ENCODE data around the gene HLTF.
A peak's percentile ranks its signal among the peaks of the same experiment; 100 is the strongest.

HLTF gene

DNA sequence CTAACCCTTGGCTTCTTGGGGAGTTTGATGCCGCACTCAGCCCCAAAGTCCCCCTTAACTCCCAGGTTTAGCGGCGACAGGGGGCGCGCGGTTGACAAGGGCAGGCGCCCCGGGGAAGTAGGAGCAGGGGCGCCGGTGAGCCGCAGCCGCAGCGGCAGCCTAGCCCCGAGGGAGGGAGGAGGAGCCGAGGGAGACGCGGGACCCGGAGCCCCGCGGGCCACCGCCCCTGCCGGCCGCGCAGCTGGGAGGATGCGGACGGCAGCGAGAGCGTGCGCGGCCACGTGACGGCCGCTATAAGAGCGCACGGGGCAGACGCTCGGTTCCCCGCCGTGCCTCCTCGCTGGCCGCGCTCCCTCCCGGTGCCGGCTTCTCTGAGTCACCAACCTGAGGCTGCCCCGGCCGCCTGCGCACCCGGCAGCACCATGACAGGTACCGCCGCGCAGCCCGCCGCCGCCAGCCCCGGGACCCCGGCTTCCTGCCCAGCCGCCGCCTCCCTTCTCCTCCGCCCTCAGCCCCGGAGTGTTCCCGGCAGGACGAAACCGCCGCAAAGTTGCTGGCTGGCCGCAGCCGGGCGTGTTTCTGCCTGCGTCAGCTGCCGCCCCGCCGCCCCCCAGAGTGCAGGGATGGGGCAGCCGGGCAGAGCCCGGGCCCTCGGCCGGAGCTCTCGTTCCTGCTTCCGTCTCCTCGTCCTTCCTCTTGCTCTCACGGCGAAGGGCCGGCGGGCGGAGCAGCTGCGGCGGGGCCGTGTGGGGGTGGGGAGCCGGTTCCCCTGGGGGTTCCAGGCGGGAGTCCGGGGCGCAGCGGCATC is 94.9 kb downstream of the HLTF start, which contains the start of gene GYG1 (continued):
- TF ChIP-seq, protein P1, sequence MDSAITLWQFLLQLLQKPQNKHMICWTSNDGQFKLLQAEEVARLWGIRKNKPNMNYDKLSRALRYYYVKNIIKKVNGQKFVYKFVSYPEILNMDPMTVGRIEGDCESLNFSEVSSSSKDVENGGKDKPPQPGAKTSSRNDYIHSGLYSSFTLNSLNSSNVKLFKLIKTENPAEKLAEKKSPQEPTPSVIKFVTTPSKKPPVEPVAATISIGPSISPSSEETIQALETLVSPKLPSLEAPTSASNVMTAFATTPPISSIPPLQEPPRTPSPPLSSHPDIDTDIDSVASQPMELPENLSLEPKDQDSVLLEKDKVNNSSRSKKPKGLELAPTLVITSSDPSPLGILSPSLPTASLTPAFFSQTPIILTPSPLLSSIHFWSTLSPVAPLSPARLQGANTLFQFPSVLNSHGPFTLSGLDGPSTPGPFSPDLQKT (IDR thresholded peaks at IDR 0.05; ENCODE audit: borderline replicate concordance, low read depth, low read length) = no peak
- TF ChIP-seq ZNF404 (tag by site-specific recombination; IDR thresholded peaks at IDR 0.05) (no peak), ZNF214 (tag by site-specific recombination; IDR thresholded peaks at IDR 0.05; ENCODE audit: borderline replicate concordance) (no peak), ZNF248 (tag by site-specific recombination; IDR thresholded peaks at IDR 0.05) (no peak), FEZF1 (tag by site-specific recombination; IDR thresholded peaks at IDR 0.05) (no peak), ZNF544 (tag by site-specific recombination; IDR thresholded peaks at IDR 0.05) (no peak), ZSCAN30 (tag by site-specific recombination; IDR thresholded peaks at IDR 0.05) (peak; percentile 22; the same call in 1 of the 2 replicates), ZNF600 (tag by site-specific recombination; IDR thresholded peaks at IDR 0.05) (peak; percentile 59; the same call in 1 of the 2 replicates), ZSCAN23 (tag by site-specific recombination; IDR thresholded peaks at IDR 0.05) (no peak), ZNF791 (tag by site-specific recombination; IDR thresholded peaks at IDR 0.05) (no peak), ZBTB7A (tag by site-specific recombination; IDR thresholded peaks at IDR 0.05; ENCODE audit: low read depth) (no peak), GLIS1 (tag by site-specific recombination; IDR thresholded peaks at IDR 0.05) (peak; percentile 48), ZFP37 (tag by site-specific recombination; IDR thresholded peaks at IDR 0.05) (0 out of 2 replicates have a peak, but pooled peaks have one; percentile 26), ZNF132 (tag by site-specific recombination; IDR thresholded peaks at IDR 0.05; ENCODE audit: borderline replicate concordance) (no peak), WT1 (tag by site-specific recombination; IDR thresholded peaks at IDR 0.05) (no peak; the same call in 1 of the 2 replicates), ZNF623 (tag by site-specific recombination; IDR thresholded peaks at IDR 0.05) (no peak), ZBTB1 (tag by site-specific recombination; IDR thresholded peaks at IDR 0.05) (no peak), ZNF221 (tag by site-specific recombination; IDR thresholded peaks at IDR 0.05; ENCODE audit: borderline replicate concordance) (no peak), ZNF157 (tag by site-specific recombination; IDR thresholded peaks at IDR 0.05) (no peak), ZXDB (tag by site-specific recombination; IDR thresholded peaks at IDR 0.05) (peak; percentile 66; the same call in 1 of the 2 replicates), ZNF174 (tag by site-specific recombination; IDR thresholded peaks at IDR 0.05) (no peak), ZNF16 (tag by site-specific recombination; IDR thresholded peaks at IDR 0.05; ENCODE audit: low read depth) (no peak), KLF10 (tag by site-specific recombination; IDR thresholded peaks at IDR 0.05) (peak; percentile 63; the same call in 1 of the 2 replicates), ZNF391 (tag by site-specific recombination; IDR thresholded peaks at IDR 0.05; ENCODE audit: borderline replicate concordance, low read depth) (no peak), ZNF266 (tag by site-specific recombination; IDR thresholded peaks at IDR 0.05; ENCODE audit: low read depth) (no peak), KLF1 (tag by site-specific recombination; IDR thresholded peaks at IDR 0.05) (peak; percentile 39; the same call in 1 of the 2 replicates), ZNF670 (tag by site-specific recombination; IDR thresholded peaks at IDR 0.05; ENCODE audit: low read depth) (no peak), ZNF660 (tag by site-specific recombination; IDR thresholded peaks at IDR 0.05) (no peak; the same call in 1 of the 2 replicates)
- TF ChIP-seq, protein P2, sequence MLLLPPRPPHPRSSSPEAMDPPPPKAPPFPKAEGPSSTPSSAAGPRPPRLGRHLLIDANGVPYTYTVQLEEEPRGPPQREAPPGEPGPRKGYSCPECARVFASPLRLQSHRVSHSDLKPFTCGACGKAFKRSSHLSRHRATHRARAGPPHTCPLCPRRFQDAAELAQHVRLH (tag by site-specific recombination; IDR thresholded peaks at IDR 0.05) = no peak
- TF ChIP-seq, protein P3, sequence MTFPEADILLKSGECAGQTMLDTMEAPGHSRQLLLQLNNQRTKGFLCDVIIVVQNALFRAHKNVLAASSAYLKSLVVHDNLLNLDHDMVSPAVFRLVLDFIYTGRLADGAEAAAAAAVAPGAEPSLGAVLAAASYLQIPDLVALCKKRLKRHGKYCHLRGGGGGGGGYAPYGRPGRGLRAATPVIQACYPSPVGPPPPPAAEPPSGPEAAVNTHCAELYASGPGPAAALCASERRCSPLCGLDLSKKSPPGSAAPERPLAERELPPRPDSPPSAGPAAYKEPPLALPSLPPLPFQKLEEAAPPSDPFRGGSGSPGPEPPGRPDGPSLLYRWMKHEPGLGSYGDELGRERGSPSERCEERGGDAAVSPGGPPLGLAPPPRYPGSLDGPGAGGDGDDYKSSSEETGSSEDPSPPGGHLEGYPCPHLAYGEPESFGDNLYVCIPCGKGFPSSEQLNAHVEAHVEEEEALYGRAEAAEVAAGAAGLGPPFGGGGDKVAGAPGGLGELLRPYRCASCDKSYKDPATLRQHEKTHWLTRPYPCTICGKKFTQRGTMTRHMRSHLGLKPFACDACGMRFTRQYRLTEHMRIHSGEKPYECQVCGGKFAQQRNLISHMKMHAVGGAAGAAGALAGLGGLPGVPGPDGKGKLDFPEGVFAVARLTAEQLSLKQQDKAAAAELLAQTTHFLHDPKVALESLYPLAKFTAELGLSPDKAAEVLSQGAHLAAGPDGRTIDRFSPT (tag by site-specific recombination; IDR thresholded peaks at IDR 0.05) = 0 out of 2 replicates have a peak, but pooled peaks have one; percentile 20
- TF ChIP-seq, protein P4, sequence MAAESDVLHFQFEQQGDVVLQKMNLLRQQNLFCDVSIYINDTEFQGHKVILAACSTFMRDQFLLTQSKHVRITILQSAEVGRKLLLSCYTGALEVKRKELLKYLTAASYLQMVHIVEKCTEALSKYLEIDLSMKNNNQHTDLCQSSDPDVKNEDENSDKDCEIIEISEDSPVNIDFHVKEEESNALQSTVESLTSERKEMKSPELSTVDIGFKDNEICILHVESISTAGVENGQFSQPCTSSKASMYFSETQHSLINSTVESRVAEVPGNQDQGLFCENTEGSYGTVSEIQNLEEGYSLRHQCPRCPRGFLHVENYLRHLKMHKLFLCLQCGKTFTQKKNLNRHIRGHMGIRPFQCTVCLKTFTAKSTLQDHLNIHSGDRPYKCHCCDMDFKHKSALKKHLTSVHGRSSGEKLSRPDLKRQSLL (tag by site-specific recombination; IDR thresholded peaks at IDR 0.05) = no peak
- TF ChIP-seq, protein P5, sequence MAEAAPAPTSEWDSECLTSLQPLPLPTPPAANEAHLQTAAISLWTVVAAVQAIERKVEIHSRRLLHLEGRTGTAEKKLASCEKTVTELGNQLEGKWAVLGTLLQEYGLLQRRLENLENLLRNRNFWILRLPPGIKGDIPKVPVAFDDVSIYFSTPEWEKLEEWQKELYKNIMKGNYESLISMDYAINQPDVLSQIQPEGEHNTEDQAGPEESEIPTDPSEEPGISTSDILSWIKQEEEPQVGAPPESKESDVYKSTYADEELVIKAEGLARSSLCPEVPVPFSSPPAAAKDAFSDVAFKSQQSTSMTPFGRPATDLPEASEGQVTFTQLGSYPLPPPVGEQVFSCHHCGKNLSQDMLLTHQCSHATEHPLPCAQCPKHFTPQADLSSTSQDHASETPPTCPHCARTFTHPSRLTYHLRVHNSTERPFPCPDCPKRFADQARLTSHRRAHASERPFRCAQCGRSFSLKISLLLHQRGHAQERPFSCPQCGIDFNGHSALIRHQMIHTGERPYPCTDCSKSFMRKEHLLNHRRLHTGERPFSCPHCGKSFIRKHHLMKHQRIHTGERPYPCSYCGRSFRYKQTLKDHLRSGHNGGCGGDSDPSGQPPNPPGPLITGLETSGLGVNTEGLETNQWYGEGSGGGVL (tag by site-specific recombination; IDR thresholded peaks at IDR 0.05) = no peak
- TF ChIP-seq, protein P6, sequence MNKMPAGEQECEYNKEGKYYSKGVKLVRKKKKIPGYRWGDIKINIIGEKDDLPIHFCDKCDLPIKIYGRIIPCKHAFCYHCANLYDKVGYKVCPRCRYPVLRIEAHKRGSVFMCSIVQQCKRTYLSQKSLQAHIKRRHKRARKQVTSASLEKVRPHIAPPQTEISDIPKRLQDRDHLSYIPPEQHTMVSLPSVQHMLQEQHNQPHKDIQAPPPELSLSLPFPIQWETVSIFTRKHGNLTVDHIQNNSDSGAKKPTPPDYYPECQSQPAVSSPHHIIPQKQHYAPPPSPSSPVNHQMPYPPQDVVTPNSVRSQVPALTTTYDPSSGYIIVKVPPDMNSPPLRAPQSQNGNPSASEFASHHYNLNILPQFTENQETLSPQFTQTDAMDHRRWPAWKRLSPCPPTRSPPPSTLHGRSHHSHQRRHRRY (tag by site-specific recombination; IDR thresholded peaks at IDR 0.05) = no peak
